ENCODE measurements around the gene RAMACL.

GRCh38 chr6:166620478-166621113 is 34.1 kb upstream of the RAMACL start:
- no peak for TF ChIP-seq CTCF (tag by site-specific recombination; IDR thresholded peaks at IDR 0.05)
- TF ChIP-seq ZNF175 (tag by site-specific recombination; IDR thresholded peaks at IDR 0.05): no peak
- no peak for TF ChIP-seq ZNF670 (tag by site-specific recombination; IDR thresholded peaks at IDR 0.05; ENCODE audit: low read depth)
- TF ChIP-seq ZNF16 (tag by site-specific recombination; IDR thresholded peaks at IDR 0.05; ENCODE audit: low read depth): no peak
- no peak for TF ChIP-seq HOXC10 (CRISPR knock-in tag; IDR thresholded peaks at IDR 0.05)
- TF ChIP-seq GLI2 (tag by site-specific recombination; IDR thresholded peaks at IDR 0.05; ENCODE audit: borderline replicate concordance, low read depth): no peak
- no peak for TF ChIP-seq ATF2 (tag by site-specific recombination; IDR thresholded peaks at IDR 0.05; ENCODE audit: low read depth)
- TF ChIP-seq GLIS2 (tag by site-specific recombination; IDR thresholded peaks at IDR 0.05): no peak
